Ramos (cell line): ENCODE results near the gene CUX1.
"Not testable (repeated sequence)": the region's sequence is repeated elsewhere in the genome, so short reads cannot be mapped to it uniquely, and the experiment has no call there.

Experiments used
- in situ Hi-C: fragments of 300-500 bp; cut with MboI; formaldehyde crosslinking; loops from one replicate; pipeline ENCODE4 v1.14.3; 2022; ENCODE audit warnings: low sequenced_read_pairs; ENCODE audit not compliant: unreplicated experiment

CUX1 gene

GRCh38 chr7:102012941-102013461 is 195.6 kb downstream of the CUX1 start:
- in situ Hi-C loops = no loop called here

DNA sequence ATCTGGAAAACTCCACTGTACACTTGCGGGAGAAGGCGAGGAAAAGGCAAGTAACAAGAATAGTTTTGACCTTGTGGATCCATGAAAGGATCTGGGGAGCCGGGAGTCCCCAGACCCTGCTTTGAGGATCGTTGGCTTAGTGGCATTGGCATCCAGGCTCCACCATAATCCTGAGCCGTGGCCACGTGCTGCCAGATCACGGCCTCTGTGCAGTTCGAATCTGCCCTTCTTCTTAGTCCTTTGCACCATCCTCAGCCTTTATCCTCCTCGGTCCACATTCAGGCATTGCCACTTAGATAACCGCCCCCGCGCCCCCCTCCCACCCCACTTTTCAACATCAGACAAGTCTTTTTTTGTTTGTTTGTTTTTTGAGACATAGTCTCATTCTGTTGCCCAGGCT is 201.4 kb downstream of the CUX1 start:
- in situ Hi-C loops = no loop called here

DNA sequence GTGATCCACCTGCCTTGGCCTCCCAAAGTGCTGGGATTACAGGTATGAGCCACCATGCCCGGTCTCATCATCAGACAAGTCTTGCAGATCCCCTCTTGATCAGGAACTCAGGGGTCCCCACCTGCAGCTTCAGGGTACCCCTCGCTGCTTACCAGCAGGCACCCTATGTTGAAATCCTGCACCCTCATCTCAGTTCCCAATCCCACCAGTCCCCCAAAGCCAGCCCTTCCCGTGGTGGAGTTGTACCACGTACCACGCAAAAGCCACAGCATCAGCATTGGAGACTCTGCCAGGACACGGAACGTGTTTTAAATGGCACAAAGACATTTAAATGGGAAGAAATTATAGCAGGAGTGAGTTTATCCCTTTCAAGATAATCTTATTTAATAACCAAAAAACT is 202.0 kb downstream of the CUX1 start:
- in situ Hi-C loops = no loop called here

GRCh38 chr7:102021841-102022618 is 204.6 kb downstream of the CUX1 start:
- in situ Hi-C loops = no loop called here

- in situ Hi-C loops = no loop called here
Measured at GRCh38 chr7:102024005-102024768, 206.8 kb downstream of the CUX1 start.

DNA sequence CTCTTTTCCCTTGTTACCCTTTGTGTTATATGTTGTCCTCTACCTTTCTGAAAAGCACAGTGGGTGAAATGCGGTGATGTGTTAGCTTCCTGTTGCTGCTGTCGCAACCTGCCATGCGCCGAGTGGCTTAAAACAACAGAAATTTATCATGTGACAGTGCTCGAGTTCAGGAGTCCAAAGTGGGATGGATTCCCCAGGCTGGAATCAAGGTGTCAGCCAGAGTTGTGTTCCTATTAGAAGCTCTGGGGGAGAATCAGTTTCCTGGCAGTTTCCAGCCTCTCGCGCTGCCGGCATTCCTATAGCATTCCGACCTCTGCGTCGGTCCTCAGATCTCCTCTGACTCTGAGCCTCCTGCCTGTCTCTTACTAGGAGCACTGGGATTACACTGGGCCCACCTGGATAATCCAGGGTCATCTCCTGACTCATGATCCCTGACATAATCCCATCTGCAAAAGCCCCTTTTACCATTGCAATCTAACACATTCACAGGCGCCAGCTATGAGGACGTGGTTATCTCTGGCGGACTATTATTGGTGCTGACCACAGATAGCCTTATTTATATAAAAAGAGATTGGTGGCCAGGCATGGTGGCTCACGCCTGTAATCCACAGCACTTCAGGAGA is 207.5 kb downstream of the CUX1 start:
- in situ Hi-C loops = no loop called here

- in situ Hi-C loops = not testable (repeated sequence)
Measured at GRCh38 chr7:102025777-102026176, 208.4 kb downstream of the CUX1 start.

- in situ Hi-C loops = no loop called here
Measured at GRCh38 chr7:102028206-102028826, 210.9 kb downstream of the CUX1 start.

- in situ Hi-C loops = no loop called here
Measured at GRCh38 chr7:102029616-102030015, 212.2 kb downstream of the CUX1 start.

- in situ Hi-C loops = no loop called here
Measured at GRCh38 chr7:102030696-102031095, 213.3 kb downstream of the CUX1 start.

DNA sequence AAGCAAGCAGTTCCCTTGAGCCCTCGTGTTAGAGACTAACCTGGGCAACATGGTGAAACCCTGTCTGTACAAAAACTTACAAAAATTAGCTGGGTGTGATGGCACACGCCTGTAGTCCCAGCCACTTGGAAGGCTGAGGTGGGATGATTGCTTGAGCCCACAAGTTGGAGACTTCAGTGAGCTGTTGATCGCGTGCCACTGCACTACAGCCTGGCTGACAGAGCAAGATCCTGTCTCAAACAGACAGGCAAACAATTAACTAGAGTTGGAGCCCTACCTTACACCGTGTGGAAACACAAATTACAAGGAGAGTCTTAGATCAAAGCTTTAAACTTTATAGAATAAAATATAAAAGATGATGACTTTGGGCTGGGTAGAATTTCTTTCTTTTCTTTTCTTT is 219.5 kb downstream of the CUX1 start:
- in situ Hi-C loops = no loop called here

DNA sequence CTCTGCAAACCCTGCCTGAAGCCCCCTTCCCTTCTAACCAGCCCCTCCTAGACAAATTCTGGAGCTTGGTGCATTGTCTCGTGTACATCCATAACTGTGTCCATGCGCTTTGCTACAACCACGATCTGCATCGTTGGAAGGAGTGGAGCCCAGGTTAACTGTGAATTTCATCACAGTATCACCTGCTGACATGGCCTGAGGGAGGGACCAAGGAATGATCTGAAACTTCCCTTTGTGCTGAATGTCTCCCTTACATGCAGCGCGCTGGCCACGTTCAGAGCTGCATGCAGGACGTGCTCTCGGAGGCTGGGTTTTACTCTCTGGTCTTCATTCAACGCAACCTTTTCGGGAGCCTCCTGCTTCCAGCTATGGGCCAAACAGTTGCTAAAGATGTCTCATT is 222.3 kb downstream of the CUX1 start:
- in situ Hi-C loops = no loop called here

DNA sequence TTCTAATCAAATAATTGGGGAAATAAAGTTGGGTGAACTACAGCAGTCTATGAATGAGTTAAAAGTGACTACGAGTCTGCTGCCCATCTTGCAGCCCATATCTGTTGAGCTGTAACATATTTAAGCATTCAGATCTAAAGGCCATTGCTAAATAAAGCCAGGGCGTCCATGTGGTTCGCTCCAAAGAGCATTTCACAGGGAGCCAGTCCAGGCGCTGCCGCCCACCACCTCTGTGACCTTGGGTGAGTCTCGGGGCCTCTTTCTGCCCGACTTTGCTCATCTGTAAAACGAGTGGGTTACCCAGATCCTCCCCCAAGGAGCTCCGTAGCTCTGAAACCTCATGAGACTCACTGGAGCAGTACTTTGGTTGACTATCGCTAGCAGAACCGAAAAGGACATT is 223.1 kb downstream of the CUX1 start:
- in situ Hi-C loops = no loop called here

- in situ Hi-C loops = no loop called here
Measured at GRCh38 chr7:102042016-102042656, 224.7 kb downstream of the CUX1 start.

GRCh38 chr7:102042796-102043195 is 225.4 kb downstream of the CUX1 start:
- in situ Hi-C loops = not testable (repeated sequence)

- in situ Hi-C loops = no loop called here
Measured at GRCh38 chr7:102044641-102044983, 227.2 kb downstream of the CUX1 start.

- in situ Hi-C loops = no loop called here
Measured at GRCh38 chr7:102044984-102045673, 227.7 kb downstream of the CUX1 start.

DNA sequence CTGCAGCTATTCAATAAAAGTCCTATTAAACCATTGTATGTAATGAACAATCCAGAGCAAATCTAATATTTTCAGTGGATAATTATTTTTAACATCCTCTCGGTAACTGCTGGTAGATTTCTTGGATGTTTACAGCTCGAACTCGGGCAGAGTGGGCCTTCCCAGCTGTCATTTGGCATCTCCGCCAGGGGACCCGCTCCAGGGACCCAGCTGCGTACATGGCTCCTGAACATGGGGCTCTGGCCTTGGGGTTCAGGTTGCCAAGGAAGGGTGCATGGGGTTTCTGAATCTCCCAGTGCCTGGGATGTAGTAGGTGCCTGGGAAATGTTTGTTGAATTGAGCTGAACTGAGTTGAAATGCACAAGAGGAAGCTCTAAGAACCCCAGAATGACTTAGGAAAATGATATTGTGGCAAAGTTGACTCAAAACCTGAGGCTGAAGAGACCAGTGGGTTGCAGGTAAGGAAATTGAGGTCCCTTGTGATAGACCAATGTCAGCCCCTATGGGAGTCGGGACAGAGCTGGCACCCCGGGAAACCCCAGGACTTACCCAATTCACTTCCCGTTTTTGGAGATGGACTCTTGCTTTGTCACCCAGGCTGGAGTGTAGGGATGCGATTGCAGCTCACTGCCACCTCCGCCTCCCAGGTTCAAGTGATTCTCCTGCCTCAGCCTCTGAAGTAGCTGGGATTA is 228.4 kb downstream of the CUX1 start:
- in situ Hi-C loops = no loop called here
